GM21576 (cell line): ENCODE results near the gene SF1.

ENCODE experiments used
- ATAC-seq: cut with Tn5 transposase; IDR thresholded peaks from one replicate; pipeline ENCODE4 v1.9.1; 2021; ENCODE audit warnings: mild to moderate bottlenecking, moderate library complexity; ENCODE audit not compliant: unreplicated experiment

The SF1 gene

DNA sequence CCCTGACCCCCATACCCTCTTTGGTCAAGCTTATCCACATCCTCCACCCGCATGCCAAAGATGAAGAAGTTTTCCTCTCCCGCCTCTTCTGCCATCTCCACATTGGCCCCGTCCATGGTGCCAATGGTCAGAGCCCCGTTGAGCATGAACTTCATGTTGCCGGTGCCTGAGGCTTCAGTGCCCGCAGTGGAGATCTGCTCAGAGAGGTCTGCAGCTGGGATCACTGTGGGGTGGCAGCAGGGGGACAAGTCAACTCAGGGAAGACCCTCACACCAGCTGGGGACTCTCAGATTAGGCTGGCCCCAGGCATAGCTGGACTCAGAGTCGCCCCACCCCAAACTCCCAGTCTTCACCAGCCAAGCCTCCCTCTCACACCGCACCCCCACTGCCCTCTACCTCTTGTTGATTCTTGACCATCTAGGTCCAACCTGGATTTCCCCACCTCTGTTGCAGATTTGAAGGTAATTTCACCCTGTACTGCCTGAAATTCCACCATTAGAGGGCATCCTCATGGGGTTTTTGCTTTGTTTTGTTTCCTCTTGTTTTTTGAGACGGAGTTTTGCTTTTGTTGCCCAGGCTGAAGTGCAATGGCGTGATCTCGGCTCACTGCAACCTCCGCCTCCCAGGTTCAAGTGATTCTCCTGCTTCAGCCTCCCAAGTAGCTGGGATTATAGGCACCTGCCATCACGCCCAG is 27.8 kb downstream of the SF1 start:
- ATAC-seq, result no peak

DNA sequence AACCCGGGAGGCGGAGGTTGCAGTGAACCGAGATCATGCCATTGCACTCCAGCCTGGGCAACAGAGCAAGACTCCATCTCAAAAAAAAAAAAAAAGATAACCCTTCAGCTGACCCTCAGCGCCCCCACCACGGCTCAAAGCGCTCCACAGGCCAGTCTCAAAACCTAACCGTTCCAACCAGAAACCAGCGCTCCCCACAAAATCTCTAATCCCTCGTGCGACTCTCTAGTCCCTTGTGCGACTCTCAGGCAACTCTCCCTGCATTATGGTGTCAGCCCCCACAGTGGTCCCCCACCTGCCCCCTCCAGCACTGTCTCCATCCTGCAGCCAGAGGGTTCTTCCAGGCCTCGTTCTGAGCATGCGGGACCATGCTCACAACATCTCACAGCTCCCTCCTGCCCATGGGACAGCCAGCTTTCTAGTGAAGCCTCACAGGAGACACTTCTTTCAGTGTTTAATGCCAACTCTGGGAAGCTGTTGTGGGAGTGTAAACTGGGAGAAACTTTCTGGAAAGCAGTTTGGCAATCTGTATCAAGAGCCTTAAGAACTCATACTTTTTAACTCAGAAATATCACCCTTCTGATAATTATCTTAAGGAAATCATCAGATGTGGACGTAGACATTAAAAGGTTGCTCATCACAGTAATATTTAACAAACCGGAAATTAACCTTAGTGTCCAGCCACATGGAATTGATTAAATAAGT is 30.2 kb downstream of the SF1 start:
- ATAC-seq, result no peak

- no peak for ATAC-seq
Measured at GRCh38 chr11:64746486-64746885, 31.9 kb downstream of the SF1 start.

GRCh38 chr11:64745521-64746328 is 32.6 kb downstream of the SF1 start:
- no peak for ATAC-seq

- ATAC-seq, result no peak
Measured at GRCh38 chr11:64745189-64745520, 33.2 kb downstream of the SF1 start.

GRCh38 chr11:64744544-64745188 is 33.7 kb downstream of the SF1 start:
- no peak for ATAC-seq

- no peak for ATAC-seq
Measured at GRCh38 chr11:64743591-64744543, 34.5 kb downstream of the SF1 start, which contains the start of gene RASGRP2. RASGRP2 (minus strand) TSS chr11:64744142; CDS start chr11:64742866, 1,276 bp downstream.

- ATAC-seq, result no peak
Measured at GRCh38 chr11:64742889-64743590, 35.3 kb downstream of the SF1 start.

GRCh38 chr11:64742087-64742888 is 36.1 kb downstream of the SF1 start:
- no peak for ATAC-seq

DNA sequence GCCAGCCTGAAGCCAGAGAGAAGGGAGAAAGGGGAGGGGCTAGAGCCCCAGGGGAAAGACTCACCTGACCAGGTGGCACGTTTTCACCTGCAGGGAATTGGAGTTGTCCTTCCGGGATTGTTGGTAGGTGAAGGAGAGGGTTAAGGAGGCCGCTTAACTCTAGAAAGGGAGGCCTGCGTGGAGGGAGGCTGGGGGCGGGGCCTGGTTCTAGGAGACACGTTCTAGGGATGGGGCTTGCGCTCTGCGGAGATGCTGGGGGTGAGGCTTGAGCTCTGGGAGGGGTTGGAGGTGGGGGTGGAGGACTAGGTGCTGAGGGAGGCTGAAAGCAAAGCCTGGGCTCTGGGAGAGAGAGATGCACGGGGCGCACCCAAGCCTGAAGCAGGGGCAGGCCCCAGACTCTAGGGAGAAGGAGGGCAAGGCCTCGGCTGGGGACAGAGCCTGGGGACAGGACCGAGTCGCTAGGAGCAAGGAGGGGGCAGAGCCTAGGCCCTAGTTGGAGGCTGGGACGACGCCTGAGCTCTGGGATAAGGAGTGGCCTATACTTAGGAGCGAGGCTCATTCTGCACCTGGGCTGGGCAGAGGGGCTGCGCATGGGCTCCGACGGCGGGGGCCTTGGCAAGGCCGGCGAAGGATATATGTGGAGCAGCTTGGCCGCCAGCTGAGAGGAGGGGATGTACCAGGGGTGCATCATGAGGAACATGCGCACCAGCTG is 36.8 kb downstream of the SF1 start:
- ATAC-seq, result no peak

DNA sequence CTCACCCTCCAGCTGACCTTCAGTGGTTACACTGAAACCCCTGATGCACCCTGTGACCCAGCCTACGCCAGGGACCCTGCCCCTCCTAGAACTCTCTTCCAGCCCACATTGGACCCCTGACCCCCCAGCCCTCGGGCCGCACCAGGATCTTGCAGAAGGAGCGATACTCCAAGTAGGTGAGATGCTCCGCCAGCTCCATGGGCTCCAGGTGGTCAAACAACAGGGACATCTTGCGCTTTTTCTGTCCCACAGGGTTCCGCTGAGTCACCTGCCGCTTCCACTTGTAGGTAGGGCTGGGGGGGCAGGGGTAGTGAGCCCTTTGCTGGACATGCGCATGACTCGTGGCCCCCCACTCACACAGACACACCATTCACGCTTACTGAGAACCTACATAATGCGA is 38.5 kb downstream of the SF1 start:
- ATAC-seq, result no peak

GRCh38 chr11:64736654-64737053 is 41.7 kb downstream of the SF1 start:
- ATAC-seq, result no peak

GRCh38 chr11:64735725-64736259 is 42.5 kb downstream of the SF1 start:
- no peak for ATAC-seq

DNA sequence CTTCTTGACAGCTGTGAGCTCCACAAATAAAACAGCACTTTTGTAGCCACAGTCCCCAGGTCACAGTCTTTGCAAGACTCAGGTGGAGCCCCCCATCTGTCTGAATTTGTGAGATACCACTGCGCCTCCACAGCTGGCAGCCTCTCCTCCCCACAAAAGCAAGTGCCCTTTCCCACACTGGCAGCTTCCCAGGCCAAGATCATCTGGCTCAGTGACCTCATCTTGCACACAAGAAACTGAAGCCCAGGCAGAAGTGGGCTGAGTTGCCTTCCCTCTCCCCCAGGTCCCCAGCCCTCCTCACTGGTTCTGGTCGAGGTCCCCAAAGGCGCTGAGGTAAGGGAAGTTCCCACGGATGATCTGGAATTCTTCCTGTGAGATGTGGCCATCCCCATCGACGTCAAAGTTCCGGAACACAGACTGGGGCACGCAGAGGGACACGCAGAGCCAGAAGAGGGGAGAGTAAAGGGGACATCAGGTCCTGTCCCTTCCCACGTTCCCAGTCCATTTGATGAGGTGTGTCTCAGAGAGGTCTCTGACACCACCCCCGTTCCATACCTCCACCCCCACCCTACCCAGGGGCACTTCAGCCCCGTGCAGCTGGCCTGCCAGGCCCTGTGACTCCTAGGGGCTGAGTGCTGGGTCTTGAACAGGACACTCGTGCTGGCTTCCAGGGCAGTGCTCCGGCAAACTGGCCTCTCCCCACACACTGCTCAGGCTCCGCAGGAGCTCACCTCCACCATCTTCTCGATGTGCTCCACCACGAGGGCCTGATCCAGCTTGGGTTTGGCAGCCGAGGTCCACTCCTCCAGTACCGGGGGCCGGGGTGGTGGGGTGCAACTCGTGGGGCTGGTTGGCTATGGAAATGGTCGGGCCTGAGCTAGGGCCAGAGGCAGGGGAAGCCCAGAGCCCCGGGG is 43.3 kb downstream of the SF1 start:
- no peak for ATAC-seq

- no peak for ATAC-seq
Measured at GRCh38 chr11:64731601-64732000, 46.7 kb downstream of the SF1 start.

GRCh38 chr11:64729851-64730382 is 48.4 kb downstream of the SF1 start:
- ATAC-seq, result no peak
